Activated T-cell treated with anti-CD3 and anti-CD28 coated beads, Interleukin-2, amount 50 U/mL, for 48 hours (primary cell): ENCODE measurements around the gene ENTR1.
A peak's percentile ranks its signal among the peaks of the same experiment; 100 is the strongest.

Source experiments
- DNase-seq, 2 experiments: peaks; one replicate each; pipeline ENCODE4 v3.0.0-alpha.2; 2020

The ENTR1 gene

DNA sequence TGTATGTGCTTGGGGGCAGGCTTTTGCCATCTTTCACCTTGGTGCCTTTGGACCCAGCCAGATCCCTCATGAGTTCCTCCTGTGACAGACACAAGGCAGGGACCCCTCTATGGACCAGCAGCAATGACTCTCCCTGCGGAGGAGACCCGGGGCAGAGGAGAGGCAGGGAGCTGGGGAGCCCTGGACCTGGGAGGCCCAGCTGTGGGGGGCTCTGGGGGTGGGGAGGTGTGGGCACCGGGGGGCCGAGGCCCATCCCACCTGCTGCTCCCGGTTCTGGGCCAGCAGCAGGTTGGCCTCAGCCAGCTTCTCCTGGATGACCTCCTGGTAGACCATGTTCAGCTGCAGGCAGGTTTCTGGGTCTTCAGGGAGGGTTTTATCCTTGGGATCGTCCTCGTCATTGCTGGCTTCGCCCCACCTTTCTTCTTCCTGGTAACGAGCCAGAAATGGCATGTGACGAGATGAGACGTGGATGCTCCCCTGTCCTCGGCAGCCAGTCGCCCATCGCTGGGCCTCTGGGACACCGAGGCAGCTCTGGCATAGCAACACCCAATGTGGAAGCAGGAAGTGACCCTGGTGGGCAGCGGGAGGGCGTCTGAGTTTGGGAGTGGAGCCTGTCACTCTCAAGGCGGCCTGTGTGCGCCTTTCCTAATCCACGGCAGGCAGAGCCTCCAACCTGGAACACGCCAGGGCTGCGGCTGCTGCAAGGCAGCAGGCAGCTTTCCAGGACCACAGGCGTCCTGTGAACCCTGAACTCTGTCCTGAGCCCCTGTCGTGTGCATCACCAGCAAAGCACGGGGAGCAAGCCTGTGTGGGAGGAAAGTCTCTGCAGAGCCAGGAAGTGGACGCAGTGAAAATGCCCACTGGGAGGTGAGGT lies 14.8 kb downstream of the ENTR1 start:
- DNase-seq, result no peak

DNA sequence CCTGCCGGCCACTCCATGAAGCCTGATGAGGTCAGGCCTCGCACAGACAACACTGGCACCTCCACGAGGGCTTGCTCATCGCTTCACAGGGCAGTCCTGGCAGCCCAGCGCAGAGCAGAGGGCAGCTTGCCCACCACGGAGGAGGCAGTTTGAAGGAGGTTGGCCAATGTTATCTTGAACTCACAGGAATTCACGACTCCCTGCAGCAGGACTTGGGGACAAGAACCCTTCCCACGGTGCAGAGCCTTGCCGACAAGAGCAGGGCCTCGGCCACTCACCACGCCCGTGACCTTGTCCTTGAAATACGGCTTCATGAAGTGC lies 15.4 kb downstream of the ENTR1 start:
- no peak for DNase-seq

DNA sequence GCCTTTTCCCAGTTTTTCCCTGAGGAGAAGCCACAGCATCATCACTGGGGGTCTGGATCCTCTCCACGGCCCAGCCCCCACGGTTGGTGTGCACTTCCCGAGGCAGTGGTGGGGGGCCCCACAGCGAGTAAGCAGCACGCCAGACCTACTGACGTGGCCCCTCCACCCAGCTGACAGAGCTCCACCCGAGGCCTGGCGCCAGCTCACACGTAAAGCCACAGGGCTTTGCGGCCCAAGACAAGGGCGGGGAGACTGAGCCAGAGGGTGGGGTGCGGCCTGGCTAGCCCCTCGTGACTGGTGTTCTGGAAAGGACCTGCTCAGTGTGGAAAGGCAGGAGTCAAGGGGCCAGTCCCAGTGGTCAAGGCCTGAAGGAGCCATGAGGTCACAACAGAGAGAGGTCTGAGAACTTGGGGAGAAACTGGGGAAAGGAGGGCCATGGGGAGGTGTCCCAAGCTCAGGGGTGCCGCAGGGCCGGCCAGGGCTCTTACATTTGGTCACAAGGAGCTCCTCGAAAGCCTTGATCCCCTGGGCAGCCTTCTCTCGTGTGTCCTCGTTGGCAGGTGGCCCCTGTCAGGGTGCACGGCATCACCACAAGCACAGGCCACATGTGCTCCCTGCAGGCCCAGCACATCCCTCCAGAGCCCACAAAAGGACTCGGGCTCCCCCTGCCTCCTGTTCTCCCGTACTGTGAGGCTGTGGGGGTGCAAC lies 15.9 kb downstream of the ENTR1 start:
- DNase-seq, result no peak

DNA sequence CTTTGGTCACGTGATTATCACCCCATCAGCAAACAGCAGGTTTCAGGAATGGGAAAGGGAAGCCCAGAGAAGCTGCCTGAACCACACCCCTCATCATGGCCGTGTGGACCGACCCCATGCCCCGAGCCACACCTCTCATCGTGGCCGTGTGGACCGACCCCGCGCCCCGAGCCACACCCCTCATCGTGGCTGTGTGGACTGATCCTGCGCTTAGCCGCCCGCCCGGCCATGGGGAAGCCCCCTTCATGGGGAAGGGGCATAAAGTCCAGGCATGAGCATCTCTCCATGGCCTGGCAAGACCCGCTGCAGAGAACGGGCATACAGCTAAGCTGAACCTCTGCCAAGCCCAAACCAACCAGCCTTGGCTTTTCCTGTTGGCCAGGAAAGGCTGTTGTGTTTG lies 16.9 kb downstream of the ENTR1 start:
- DNase-seq, result no peak

DNA sequence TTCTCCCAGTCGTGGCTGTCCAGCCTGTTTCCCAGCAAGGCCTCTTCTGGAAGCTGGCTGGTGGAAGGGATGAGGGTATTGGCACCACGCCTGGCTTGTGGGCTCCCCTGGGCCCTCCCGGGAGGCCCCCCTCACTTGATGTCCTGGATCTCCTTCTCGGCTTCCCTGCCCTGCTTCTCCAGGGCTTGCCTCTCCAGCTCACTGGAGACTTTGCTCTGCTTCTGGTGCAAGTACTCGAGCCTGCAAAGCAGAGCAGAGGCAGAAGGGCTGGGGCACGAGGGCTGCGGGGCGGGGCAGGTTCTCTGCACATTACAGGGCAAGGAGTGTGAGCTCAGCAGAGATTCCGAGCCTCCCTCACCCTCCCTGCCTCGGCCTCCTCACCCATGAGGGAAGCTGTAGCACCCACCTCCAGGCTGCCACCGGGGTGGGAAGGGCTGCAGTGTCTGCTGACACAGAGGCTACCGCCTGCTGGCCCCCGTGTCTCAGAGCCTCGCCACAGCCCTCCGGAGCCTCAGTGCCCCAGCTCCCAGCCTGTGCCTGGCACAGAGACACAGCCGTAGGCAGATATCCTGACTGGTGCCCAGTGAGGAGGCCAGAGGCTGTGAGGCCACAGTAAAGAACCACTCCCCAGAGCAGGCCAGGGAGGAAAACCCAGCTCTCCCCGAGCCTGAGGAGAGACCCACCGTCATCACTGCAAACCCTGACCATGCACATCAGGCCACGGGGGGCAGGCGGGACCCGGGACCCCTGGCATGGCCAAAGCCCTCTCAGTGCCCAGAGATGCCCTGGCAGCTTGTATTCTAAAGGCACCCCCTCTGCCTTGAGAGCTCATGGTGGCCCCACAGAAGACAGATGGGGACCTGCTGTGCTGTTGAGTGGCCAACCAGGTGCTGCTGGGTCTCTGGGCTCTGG lies 17.6 kb downstream of the ENTR1 start:
- no peak for DNase-seq

DNA sequence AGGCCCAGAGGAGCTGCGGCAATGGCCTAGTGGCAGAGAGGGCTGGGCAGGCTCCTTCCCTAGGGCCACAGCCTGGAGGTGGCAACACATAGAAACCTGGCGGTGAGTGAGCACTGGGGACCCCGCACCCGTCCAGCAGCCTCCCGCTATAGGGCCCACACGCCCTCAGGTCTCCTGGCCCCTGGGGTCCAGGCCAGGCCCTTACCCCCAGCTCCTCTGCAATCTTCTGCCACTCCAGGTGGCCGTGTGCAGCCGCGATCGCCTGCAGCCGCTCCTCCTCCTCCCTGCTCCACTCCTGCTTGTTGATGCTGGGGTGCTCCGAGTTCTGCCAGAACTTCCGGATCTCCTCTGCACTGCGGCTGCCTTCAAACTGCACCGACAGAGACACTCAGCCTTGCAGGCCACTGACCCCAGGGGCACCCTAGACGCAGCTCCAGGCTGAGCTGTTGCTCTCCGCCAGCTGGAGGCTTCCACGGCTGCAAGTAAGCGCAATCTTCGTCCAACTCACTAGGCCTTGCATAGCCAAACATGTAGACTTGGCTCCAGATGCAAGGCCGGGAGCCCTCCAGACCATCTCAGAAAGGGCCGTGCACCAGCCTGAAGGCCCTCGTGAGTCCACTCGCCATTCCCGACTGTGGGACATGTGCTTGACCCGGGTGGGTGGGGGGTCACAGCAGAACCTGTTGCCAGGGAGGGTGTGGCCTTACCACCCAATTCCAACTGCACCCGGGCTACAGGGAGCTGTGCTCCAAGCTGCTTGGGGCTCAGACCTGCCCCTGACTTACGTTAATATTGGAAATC lies 18.5 kb downstream of the ENTR1 start:
- DNase-seq, result no peak

DNA sequence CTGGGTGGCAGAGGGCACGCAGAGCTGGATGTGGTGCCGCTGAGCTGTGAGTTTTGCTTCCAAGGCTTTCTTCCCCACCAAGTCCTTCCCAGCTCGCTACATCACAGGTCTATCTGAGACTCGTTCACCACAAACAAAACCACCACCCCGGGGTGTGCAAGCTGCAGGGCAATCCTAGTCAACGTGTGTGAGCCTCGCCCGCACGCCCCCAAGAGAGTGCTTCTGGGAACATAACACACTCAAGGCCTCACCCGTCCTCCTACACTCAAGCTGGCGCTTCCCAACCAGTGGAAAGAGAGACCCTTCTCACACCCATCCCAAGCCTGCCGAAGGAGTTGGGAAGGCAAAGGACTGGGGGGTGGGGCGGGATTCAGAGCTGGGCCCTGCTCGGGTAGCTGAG lies 21.0 kb downstream of the ENTR1 start:
- no peak for DNase-seq

DNA sequence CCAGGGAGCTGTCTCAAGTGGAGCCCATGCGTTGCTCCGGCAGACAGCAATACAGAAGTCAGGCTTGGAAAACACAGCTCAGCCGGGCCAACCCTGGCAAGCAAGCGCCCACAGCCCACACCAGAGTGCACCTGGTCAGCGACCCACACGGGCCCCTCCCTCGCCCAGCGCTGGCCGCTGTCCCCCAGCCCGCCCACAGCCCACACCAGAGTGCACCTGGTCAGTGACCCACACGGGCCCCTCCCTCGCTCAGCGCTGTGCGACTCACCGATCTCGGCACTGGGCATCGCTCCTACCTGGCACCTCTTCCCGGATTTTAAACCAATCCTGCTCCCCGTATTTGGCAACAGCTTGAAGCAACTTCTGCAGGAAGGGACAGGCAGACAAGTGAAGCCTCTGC lies 23.2 kb downstream of the ENTR1 start:
- DNase-seq, result no peak

DNA sequence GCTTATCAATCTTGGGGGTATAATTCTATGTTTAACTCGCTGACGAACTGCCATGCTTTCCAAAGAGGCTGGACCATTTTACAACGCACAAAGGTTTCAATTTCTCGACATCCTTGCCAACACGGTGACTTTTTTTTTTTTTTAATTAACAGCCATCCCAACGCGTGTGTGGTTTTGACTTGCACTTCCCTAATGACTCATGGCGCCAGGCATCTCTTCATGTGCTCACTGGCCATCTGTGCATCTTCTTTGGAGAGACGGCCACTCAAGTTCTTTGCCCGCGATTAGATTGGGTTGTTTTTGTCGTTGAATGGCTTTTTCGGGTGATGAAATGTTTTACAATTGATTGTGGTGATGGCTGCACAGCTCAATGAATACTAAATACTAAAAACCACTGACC lies 24.4 kb downstream of the ENTR1 start:
- no peak for DNase-seq

DNA sequence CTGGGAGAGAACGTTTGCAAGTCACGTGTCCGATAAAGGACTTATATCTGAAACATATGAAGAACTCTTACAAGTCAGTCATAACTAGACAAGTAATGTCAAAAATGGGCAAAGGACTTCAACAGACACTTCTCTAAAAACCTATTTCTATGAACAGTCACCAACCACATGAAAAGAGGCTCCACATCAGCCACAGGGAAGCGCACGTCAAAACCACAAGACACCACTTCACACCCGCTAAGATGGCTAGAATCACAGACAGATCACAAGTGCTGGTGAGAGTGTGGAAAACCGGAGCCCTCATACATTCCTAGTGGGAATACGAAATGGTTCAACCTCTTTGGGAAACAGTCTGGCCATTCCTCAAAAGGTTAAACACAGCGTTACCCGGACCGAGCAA lies 25.4 kb downstream of the ENTR1 start:
- DNase-seq, result peak; percentile 57 to 60

DNA sequence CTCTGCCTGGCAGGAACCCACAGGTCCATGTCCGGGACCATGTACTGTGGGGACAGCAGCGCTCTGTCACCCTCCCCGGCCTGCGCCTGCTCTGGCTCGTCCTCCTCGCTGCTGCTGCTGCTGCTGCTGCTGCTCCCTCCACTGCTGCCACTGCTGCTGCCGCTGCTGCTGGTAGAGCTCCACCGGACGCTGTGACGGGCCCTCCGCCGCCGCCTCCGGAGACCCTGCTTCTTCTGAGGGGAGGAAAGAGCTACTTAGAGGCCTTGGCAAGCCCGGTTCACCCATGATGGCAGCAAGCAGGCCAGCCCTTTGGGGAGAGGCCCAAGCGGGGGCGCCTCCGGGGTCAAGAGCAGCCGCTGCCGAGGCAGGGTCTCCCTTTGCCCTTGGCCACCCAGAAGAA lies 27.0 kb downstream of the ENTR1 start:
- no peak for DNase-seq

DNA sequence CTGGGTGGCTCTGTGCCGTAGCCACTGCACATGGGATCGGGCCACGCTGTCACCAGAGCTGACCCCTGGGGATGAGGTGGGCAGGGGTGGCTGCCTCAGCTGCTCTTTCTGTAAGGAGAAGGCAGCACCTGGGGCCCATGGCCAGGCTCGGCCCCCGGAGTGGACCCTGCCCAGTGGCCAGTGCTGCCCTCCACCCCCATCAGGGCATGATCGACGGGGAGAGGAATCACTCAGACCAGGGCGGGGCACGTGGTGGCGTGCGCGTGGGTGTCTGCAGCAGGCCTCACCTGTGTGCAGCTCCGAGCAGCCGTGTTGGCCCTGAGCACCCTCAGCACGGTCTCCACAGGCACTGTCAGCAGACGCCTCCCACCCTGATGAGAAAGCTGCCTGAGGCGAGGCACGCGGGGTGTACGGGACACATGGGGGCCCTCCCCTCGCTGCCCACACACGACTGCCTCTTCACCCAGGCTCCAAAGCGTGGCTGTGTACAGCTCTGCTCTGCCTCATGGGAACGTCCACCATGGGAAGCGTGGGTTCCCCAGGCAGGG lies 28.4 kb downstream of the ENTR1 start:
- no peak for DNase-seq

DNA sequence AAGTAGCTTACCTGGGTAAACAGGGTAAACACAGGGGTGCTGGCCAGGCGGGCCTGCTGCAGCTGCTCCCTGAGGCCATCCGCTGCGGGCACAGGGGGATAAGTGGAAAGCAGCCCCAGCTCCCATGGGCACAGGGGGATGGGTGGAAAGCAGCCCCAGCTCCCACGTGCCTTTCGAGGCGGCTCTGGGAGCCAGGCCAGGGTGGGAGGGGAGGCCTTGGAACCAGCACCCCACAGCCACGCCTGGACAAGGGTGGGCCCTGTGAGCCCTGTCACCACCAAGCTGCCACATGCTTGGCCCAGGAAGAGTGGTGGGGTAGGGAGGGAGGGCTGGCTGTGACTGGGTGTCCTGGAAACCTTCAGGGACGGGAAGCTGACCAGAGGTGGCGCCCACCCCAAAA lies 29.1 kb downstream of the ENTR1 start:
- no peak for DNase-seq

DNA sequence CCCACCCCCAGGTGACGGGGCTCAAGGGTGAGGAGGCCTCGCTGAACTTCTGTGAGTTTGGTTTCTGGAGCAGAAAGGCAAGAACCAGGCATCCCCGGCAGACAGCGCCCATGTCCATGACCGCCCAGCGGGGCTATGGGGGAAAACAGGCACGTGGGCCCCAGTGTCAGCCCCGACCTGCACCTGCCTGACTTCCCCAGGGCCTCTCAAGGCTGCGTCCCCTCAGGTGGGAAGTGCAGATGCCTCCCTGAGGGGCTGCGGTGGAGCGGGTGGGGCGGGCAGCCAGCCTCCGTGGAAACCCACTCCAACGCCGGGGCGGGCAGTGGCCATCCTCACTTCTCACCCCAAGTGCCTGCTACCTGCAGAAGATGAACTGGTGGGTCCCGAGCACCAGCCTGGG lies 30.0 kb downstream of the ENTR1 start:
- no peak for DNase-seq

DNA sequence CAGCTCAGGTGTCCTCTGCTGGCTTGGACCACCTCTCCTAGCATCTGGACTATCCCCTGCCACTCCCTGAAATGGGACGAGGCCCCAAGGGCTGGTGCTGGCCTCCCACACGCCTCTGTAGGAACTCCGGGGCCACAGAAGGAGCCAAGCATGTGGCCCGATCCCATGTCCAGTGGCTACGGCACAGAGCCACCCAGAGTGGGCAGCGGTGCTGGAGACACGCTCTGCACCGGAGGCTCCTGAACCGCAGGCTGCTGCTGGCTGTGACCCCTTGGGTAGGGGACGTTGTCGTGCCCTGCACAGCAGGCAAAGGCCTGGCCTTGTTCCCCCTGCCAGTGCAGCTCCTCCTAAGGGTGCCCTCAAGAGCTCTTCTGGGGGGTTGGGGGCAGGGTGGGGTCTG lies 30.5 kb downstream of the ENTR1 start:
- DNase-seq, result no peak

DNA sequence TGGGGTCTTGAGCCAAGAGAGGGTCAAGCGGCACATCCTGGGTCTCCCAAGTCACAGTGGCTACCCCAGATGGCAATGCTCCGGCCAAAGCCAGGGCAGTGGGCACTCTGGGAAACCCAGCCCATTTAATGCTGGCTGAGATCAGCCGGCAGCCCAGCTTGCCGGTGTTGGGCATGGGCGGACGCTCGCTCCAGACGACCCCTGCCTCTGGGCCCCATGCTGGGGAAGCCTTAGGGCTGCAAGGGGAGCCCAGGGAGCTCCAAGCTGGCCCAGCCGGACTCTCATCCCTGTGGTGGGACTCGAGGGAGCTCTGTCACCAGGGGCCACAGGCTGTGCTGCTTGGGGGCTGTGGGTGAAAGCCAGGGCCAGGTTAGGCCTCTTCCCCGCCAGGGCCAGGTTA lies 31.0 kb downstream of the ENTR1 start:
- DNase-seq, result no peak

DNA sequence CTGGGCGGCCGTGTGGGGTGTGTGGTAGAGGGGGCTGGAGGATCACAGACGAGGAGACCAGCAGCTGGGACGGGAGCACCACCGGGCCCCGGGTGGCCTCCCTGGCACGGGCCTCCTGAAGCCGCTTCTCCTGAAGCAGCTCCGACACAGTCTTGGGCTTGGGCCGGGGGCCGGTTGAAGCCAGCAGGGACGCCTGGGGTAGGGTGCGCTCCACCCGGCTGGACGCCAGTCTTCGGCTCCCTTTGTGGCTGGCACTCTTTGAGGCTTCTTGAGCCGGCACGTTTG lies 31.5 kb downstream of the ENTR1 start:
- DNase-seq, result no peak

DNA sequence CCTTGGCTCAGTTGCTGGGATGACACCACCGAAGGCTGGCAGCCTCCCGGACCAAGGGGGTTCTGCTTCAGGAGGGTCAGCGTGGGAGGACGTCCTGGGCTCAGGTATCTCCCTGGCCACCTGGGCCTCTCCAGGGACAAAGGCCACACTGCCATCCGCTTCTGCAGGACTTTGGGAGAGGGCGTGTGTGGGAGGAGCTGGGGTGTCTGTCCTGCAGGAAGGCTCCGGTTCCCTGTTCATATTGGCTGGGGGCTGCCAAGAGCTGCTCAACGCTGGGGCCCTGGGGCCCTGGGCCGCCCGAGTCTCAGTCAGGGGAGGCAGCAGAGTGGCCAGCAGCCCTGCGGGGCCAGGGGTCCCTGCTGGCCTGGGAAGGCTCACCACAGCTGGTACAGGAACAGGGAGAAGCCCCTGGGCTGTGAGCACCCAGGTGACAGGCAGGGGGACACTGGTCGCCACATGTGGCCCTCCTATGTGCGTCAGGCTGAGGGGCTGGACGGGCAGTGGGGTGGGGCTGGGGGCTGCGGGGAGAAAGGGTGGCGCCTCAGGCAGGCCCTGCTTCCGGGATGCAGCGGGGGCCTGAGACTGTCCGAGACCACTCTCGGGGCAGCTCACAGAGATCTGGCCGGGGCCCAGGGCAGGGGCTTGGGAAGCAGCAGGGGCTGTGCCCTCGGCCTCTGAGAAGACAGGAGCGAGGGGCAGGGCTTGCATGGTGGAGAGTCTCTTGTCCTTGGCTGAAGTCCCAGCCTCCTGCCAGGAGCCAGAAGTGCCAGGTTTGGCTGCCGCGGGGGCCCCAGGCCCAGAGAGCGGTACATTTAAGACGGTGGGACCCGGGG lies 32.0 kb downstream of the ENTR1 start:
- DNase-seq, result no peak

DNA sequence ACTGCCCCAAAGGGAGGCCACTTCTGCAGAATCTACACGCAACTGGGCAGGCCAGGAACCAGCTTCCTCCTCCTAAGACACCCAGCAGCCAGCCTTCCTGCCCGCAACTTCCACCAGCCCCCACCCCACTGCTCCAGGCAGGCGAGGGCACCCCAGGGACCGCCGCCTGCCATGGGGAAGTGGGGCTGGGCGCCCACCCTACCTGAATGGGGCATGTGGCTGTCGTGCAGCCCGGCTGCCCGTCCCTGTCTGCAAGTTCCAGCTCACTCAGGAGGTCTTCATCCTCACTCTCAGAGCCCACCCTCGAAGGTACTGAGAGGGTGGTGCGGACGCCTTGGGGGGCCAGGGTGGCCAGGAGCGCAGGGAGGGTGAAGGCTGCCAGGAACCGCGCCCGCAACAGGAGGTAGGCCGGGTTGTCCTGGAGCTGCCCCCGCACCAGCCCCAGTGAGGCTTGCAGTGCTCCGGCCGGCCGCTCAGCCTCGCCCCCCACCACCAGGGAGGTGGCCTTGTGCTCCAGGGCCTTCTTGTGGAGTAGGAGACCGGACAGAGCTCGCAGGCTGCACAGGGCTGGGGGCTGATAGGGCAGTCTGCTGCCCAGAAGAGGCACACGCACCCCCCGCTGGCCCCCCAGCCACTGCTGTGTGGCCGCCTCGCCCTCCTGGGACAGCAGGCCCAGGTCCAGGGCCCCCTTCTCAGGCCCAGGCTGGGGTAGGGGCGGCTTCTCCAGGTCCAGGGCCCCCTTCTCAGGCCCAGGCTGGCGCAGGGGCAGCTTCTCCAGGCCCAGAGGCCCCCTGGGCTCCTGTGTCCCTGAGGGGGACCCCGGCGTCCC lies 32.9 kb downstream of the ENTR1 start:
- no peak for DNase-seq

DNA sequence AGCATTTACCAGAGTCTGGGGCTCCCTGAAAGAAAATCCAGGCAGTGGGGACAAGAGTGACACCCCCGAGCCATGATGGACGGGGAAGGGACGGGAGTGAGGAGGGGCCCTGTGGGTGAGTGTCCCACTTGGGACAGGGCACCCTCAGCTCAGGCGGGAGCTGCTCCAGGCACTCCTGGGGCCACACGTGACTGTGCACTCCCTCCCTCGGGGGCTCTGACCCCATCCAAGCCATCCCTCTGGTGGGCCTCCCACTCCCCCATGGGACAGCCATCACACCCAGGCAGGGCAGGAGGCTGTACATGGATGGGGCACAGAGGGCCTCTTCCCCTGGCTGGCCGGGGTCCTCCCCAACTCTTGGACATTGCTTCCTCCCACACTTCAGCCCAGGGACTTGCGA lies 34.0 kb downstream of the ENTR1 start:
- DNase-seq, result no peak

DNA sequence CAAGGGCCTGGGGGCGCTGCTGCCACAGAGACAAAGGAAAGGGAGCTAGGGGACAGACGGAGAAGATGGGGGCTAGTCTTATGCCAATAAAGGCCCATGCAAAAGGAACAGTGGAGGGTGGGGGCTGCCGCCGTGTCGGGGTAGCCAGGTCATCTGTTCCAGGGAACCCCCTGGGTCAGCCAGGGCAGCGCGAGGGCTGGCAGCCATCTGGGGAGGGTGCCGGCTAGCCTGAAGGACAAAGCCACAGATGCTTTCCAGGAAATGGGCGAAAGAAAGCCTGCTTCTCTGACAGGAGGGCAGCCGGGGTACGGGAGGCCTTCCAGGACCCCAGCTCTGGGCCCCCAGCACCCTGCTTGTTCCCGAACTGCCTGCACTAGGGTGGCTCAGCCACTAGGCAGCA lies 35.3 kb downstream of the ENTR1 start:
- DNase-seq, result no peak
